Loucy (cell line): Measurements from ENCODE around the gene AJAP1.

Experiments
- CTCF ChIP-seq: fragments of 200-600 bp; sonication (generic); conservative IDR thresholded peaks from 2 replicates; pipeline ENCODE4 v1.5.1; 2014; ENCODE audit warnings: mild to moderate bottlenecking, antibody characterized with exemption, low read length
- EZH2phosphoT487 ChIP-seq: fragments of 200-600 bp; IDR thresholded peaks from 2 replicates; pipeline ENCODE4 v1.6.1; 2018; ENCODE audit warnings: antibody characterized with exemption, mild to moderate bottlenecking, moderate library complexity, borderline replicate concordance

- TF ChIP-seq CTCF (no peak), EZH2phosphoT487 (no peak)
Observed at GRCh38 chr1:4650981-4651380, 3.4 kb upstream of the AJAP1 start.
